Measurements from ENCODE around the gene EPB41L4B.

GRCh38 chr9:109335929-109336328 is 15.1 kb upstream of the EPB41L4B start:
- TF ChIP-seq POLR2A (IDR thresholded peaks at IDR 0.05; ENCODE audit: low read depth, low read length) (no peak), POLR2AphosphoS5 (IDR thresholded peaks at IDR 0.05; ENCODE audit: low read depth, low read length) (no peak), POU2F2 (IDR thresholded peaks at IDR 0.05; ENCODE audit: low read depth, low read length) (no peak), TAF1 (IDR thresholded peaks at IDR 0.05; ENCODE audit: low read depth, low read length) (no peak), SPI1 (IDR thresholded peaks at IDR 0.05; ENCODE audit: low read depth, low read length) (no peak), PAX5 (IDR thresholded peaks at IDR 0.05; ENCODE audit: insufficient read depth, low read length, severe bottlenecking) (no peak)

Measured in GM12891 (cell line).